Epithelial cell of esophagus (primary cell): ENCODE data around the gene BTBD7.

Experiments
- DNase-seq: peaks from one replicate; pipeline ENCODE4 v3.0.0; 2010; ENCODE audit warnings: low read depth
- H3K4me3 ChIP-seq: 2 replicates; pipeline ENCODE4 v1.5.1; 2011; ENCODE audit warnings: mild to moderate bottlenecking, low read length, control low read depth
- TF ChIP-seq, protein P1 (sequence below): IDR thresholded peaks from 2 replicates; pipeline ENCODE4 v1.5.1; 2011; ENCODE audit warnings: low read depth, mild to moderate bottlenecking, low read length, control low read depth, inconsistent platforms; ENCODE audit not compliant: insufficient read depth; ENCODE audit errors: missing control alignments

The BTBD7 gene

DNA sequence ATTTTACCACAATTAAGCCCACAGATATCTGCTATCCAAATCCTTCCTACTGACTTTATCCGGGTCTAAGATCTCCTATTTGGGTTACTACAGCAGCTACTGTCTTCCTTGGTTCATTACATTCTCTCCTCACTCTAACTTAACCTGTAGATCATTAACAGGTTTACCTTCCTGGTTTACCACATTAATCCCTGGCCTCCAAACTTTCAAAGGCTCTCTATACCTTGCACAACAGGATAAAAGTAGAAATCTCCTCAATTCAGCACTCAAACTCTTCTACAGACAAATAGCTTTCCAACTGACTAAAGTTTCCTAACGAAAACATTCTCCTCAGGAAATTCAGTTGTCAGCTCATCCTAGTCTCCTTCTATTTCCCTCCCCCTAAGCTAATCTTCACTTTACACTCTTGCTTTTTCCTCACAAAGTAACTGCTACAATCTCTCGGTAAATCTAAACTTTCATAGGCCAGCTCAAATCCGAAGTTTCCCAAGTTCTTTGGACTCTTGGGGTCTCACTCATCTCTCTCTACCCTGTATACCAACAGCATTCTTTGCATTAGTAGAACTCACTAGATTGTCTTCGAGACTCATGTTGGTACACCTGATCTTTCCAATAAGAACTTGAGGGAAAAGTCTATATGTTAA lies 2.7 kb downstream of the BTBD7 start:
- TF ChIP-seq, protein P1, sequence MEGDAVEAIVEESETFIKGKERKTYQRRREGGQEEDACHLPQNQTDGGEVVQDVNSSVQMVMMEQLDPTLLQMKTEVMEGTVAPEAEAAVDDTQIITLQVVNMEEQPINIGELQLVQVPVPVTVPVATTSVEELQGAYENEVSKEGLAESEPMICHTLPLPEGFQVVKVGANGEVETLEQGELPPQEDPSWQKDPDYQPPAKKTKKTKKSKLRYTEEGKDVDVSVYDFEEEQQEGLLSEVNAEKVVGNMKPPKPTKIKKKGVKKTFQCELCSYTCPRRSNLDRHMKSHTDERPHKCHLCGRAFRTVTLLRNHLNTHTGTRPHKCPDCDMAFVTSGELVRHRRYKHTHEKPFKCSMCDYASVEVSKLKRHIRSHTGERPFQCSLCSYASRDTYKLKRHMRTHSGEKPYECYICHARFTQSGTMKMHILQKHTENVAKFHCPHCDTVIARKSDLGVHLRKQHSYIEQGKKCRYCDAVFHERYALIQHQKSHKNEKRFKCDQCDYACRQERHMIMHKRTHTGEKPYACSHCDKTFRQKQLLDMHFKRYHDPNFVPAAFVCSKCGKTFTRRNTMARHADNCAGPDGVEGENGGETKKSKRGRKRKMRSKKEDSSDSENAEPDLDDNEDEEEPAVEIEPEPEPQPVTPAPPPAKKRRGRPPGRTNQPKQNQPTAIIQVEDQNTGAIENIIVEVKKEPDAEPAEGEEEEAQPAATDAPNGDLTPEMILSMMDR, result no peak
- H3K4me3 ChIP-seq, result no peak overlapping the region
- no peak for DNase-seq

GRCh38 chr14:93328546-93328945 lies 4.3 kb downstream of the BTBD7 start:
- DNase-seq, result no peak
- no peak overlapping the region for H3K4me3 ChIP-seq
- TF ChIP-seq, protein P1, result no peak

GRCh38 chr14:93326196-93326595 lies 6.6 kb downstream of the BTBD7 start:
- peak; percentile 70 for DNase-seq
- TF ChIP-seq, protein P1, result no peak
- H3K4me3 ChIP-seq, result no peak overlapping the region

DNA sequence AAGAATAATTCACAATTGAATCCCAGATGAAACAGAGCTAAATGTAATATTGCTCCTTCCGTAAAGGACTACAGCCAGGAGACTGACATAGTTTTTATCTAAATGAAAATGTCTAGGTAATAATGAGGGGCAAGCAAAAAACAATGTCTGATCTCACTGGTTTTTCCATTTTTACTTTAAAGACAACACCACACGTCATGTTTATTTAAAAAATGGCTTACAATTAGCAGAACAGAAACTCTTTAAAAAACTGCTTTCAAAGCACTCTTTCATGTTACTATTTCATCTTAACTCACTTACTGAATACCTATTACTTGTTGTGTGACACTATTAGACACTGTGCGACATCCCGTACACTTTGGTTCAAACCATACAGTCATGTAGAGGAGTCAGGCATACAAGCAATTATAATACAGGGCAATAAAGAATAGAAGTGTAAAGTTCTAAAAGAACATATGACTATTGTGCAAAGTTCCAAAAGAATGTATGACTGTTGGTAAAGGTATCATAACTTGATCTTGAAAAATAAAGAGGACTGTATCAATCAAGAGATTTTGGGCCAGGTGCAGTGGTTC lies 9.1 kb downstream of the BTBD7 start:
- TF ChIP-seq, protein P1, result no peak
- H3K4me3 ChIP-seq, result no peak overlapping the region
- no peak for DNase-seq

DNA sequence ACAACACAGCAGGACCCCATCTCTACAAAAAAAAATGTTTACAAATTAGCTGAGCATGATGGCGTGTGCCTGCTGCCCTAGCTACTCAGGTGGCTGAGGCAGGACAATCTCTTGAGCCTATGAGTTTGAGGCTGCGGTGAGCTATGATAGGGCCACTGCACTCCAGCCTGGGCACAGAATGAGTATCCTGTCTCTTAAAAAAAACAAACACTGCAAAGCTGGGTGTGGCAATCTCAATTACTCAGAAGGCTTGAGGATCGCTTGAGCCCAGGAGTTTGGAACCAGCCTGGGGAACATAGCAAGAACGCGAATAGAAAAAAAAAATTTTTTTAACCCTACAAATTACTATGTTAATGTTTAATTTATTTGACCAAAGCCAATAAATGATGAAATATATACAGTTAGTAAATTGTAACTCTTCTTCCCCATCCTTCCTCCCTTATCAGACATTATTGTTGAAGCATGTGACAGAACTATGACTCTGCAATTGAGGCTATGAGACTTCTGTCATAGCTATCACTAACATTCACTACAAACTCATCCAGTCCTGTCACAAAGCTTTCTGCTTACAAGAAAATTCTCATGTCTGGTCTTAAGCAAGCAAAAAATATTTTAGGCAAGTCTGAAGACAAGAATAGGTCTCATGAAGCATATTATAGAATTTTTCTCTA lies 9.8 kb downstream of the BTBD7 start:
- DNase-seq, result no peak
- TF ChIP-seq, protein P1, result no peak
- H3K4me3 ChIP-seq, result no peak overlapping the region

GRCh38 chr14:93320489-93320888 lies 12.3 kb downstream of the BTBD7 start:
- DNase-seq, result no peak
- H3K4me3 ChIP-seq, result no peak overlapping the region
- TF ChIP-seq, protein P1, result no peak
